NCI-H128 (cell line): Measurements from ENCODE around the gene ENOPH1.

Source experiments
- DNase-seq: peaks from one replicate; lab custom pipeline; 2025; ENCODE audit not compliant: unreplicated experiment; lab: John Stamatoyannopoulos, UW

Gene ENOPH1

DNA sequence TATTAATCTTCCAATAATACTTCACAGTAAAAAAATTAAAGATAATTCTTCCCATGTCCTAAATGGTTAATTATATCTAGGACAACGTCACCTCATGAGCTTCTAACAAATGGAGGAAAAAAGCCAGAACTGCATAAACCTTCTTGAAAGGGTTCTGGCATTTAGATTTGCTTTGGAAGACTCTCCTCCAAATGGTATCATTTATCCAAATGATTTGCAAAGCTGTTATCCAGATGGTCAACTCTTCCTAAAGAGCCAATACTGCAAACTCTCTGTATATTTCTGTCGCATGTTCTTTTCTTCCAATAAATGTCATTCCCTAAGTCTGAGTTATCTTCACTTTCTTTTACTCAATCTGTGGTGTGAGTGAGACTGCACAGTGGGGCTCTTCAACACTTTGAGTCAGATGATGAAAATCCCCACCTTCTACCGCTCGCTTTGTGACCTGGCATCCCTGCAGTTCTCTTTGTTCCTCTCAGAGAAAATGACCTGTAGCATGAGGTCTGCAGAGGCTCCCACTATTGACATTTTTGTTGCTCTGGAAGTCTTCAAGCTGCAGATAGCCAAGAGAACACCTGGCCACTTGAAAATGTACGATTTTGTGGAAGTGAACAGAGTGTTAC lies 78.5 kb downstream of the ENOPH1 start:
- no peak for DNase-seq

DNA sequence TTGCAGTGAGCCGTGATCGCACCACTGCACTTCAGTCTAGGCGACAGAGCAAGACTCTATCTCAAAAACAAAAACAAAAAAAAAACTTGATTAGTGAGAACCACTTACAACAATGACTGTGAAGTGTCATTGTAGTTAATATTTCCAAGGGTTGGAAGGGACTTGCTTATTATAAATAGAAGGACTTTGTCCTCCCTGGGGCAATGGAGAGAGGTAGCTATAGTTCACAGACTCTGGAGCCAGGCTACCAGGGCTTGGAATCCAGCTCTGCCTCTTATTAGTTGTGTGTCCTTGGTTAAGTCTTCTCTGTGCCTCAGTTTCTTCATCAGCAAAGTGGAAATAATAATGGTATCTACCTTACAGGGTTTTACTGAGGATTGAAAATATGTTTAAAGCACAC lies 79.8 kb downstream of the ENOPH1 start:
- DNase-seq, result no peak
